Mammary epithelial cell (primary cell): ENCODE data around the gene TNNT3.

Experiments
- EZH2 ChIP-seq: IDR thresholded peaks from 2 replicates; pipeline ENCODE4 v1.6.1; 2012; ENCODE audit warnings: low read length, inconsistent platforms, borderline replicate concordance
- TF ChIP-seq, protein P1 (sequence below), 2 donors: IDR thresholded peaks in 1 of 2; conservative IDR thresholded peaks in 1 of 2; 2 replicates each; pipeline ENCODE4 v1.5.1; 2011 to 2012; ENCODE audit warnings: inconsistent platforms in 2 of 2, low read length in 2 of 2, mild to moderate bottlenecking in 2 of 2, control low read depth in 1 of 2, low read depth in 1 of 2; ENCODE audit not compliant: insufficient read depth in 1 of 2; ENCODE audit errors: extremely low read depth in 1 of 2

DNA sequence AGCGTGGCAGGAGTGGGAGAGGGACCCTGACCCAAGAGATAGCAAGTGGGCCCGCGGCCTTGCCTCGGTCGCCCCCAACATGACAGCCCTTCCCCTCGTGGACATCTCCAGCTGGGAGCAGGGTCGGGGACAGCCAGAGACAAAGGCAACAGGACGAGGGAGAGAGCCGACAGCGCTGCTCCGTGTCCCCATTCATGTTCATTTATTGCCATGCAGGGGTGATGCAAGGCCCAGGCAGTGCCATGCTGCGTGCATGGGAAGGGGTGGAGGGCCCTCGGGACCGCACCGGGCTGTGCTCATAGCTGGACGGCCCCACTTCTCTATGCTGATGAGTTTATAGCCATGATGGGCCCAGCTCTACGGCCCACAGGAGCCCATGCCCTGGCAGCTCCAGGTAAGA is 40.3 kb downstream of the TNNT3 start:
- TF ChIP-seq, protein P1, sequence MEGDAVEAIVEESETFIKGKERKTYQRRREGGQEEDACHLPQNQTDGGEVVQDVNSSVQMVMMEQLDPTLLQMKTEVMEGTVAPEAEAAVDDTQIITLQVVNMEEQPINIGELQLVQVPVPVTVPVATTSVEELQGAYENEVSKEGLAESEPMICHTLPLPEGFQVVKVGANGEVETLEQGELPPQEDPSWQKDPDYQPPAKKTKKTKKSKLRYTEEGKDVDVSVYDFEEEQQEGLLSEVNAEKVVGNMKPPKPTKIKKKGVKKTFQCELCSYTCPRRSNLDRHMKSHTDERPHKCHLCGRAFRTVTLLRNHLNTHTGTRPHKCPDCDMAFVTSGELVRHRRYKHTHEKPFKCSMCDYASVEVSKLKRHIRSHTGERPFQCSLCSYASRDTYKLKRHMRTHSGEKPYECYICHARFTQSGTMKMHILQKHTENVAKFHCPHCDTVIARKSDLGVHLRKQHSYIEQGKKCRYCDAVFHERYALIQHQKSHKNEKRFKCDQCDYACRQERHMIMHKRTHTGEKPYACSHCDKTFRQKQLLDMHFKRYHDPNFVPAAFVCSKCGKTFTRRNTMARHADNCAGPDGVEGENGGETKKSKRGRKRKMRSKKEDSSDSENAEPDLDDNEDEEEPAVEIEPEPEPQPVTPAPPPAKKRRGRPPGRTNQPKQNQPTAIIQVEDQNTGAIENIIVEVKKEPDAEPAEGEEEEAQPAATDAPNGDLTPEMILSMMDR (conservative IDR thresholded peaks at IDR 0.05 in 1 of 2, IDR thresholded peaks at IDR 0.05 in 1 of 2; ENCODE audit: extremely low read depth in 1 of 2, insufficient read depth in 1 of 2, low read depth in 1 of 2, low read length in 2 of 2): no peak
- no peak for TF ChIP-seq EZH2
